ENCODE results near the gene PLA2G4A. TPM values are rescaled to one million over a fixed set of nuclear protein-coding genes. Genes with fewer than 3 reads are reported as not detected.

Gene PLA2G4A
- total RNA-seq, 5 donors from 2014 or later (not counting 1 experiment from before 2014, with no cell fraction given): 0.35 TPM; not detected in 4

GRCh38 chr1:187013582-187014200 is 184.9 kb downstream of the PLA2G4A start:
- Histone ChIP-seq H3K9me3 (no peaks in the 10 kb centered on the region), H3K27ac (ENCODE audit: low read length) (no peak overlapping the region), H3K4me1 (ENCODE audit: control insufficient read depth in 1 of 2, extremely low read depth in 1 of 2, insufficient read depth in 2 of 2, low read length in 2 of 2) (no peaks in the 10 kb centered on the region), H3K36me3 (ENCODE audit: control insufficient read depth in 2 of 2, extremely low read depth in 1 of 2, insufficient read depth in 1 of 2, low read length in 1 of 2) (no peaks in the 10 kb centered on the region), H3K27me3 (replicated peaks in 1 of 2; ENCODE audit: control insufficient read depth in 2 of 2, extremely low read depth in 1 of 2, insufficient read depth in 2 of 2, low read length in 1 of 2) (no peaks in the 10 kb centered on the region), H3K4me3 (ENCODE audit: control insufficient read depth in 1 of 2, extremely low read depth in 1 of 2, low read length in 1 of 2) (no peak overlapping the region)
- no peak overlapping the region for H3K4me3 Mint-ChIP-seq
- H3K36me3 Mint-ChIP-seq: no peaks in the 10 kb centered on the region
- H3K9me3 Mint-ChIP-seq: peaks cover 0 to 6% (median 4%) of the 10 kb centered on the region in 3 donors
- POLR2A ChIA-PET: no interaction called here
- ATAC-seq (replicated peaks in 1 of 4) (no peak), DNase-seq (no peak)
- H3K27me3 Mint-ChIP-seq: peaks cover 0 to 8% of the 10 kb centered on the region in 2 donors
- CTCF ChIA-PET: no interaction called here
- no peaks in the 10 kb centered on the region for H3K4me1 Mint-ChIP-seq
- no peak overlapping the region for H3K27ac Mint-ChIP-seq
- WGBS (ENCODE audit: insufficient coverage): no CpG with 5 or more reads among the region's 5 CpGs

GRCh38 chr1:187018291-187018690 is 189.5 kb downstream of the PLA2G4A start:
- no peak overlapping the region for H3K27ac ChIP-seq (ENCODE audit: low read length)
- H3K27me3 Mint-ChIP-seq: peaks cover 0 to 13% of the 10 kb centered on the region in 2 donors
- H3K9me3 ChIP-seq: no peaks in the 10 kb centered on the region
- H3K36me3 ChIP-seq (ENCODE audit: control insufficient read depth in 2 of 2, extremely low read depth in 1 of 2, insufficient read depth in 1 of 2, low read length in 1 of 2): no peaks in the 10 kb centered on the region
- H3K4me3 Mint-ChIP-seq: no peak overlapping the region
- CTCF ChIA-PET: interaction anchor here in 1 of 2 donors (0.6 kb wide), 1 partner anchor 102 kb away, joined by 3 read pairs; no protein-coding TSS in a partner anchor
- no peak overlapping the region for H3K27ac Mint-ChIP-seq
- no peaks in the 10 kb centered on the region for H3K27me3 ChIP-seq (replicated peaks in 1 of 2; ENCODE audit: control insufficient read depth in 2 of 2, extremely low read depth in 1 of 2, insufficient read depth in 2 of 2, low read length in 1 of 2)
- H3K4me1 Mint-ChIP-seq: no peaks in the 10 kb centered on the region
- ATAC-seq (replicated peaks in 1 of 4): no peak
- H3K4me3 ChIP-seq (ENCODE audit: control insufficient read depth in 1 of 2, extremely low read depth in 1 of 2, low read length in 1 of 2): no peak overlapping the region
- DNase-seq: no peak
- no peaks in the 10 kb centered on the region for H3K36me3 Mint-ChIP-seq
- no peaks in the 10 kb centered on the region for H3K4me1 ChIP-seq (ENCODE audit: control insufficient read depth in 1 of 2, extremely low read depth in 1 of 2, insufficient read depth in 2 of 2, low read length in 2 of 2)
- H3K9me3 Mint-ChIP-seq: peaks cover 0 to 4% (median 0%) of the 10 kb centered on the region in 3 donors
- POLR2A ChIA-PET: no interaction called here

GRCh38 chr1:187027253-187027652 is 198.5 kb downstream of the PLA2G4A start:
- H3K9me3 Mint-ChIP-seq: peaks cover 7 to 16% (median 9%) of the 10 kb centered on the region in 3 donors
- POLR2A ChIA-PET: no interaction called here
- no peak overlapping the region for H3K4me3 ChIP-seq (ENCODE audit: control insufficient read depth in 1 of 2, extremely low read depth in 1 of 2, low read length in 1 of 2)
- no peak overlapping the region for H3K27ac ChIP-seq (ENCODE audit: low read length)
- H3K4me1 ChIP-seq (ENCODE audit: control insufficient read depth in 1 of 2, extremely low read depth in 1 of 2, insufficient read depth in 2 of 2, low read length in 2 of 2): no peaks in the 10 kb centered on the region
- no peaks in the 10 kb centered on the region for H3K4me1 Mint-ChIP-seq
- no peaks in the 10 kb centered on the region for H3K36me3 ChIP-seq (ENCODE audit: control insufficient read depth in 2 of 2, extremely low read depth in 1 of 2, insufficient read depth in 1 of 2, low read length in 1 of 2)
- H3K36me3 Mint-ChIP-seq: no peaks in the 10 kb centered on the region
- no CpG with 5 or more reads among the region's 1 CpG for WGBS (ENCODE audit: insufficient coverage)
- no peaks in the 10 kb centered on the region for H3K27me3 Mint-ChIP-seq
- H3K4me3 Mint-ChIP-seq: no peak overlapping the region
- H3K27me3 ChIP-seq (replicated peaks in 1 of 2; ENCODE audit: control insufficient read depth in 2 of 2, extremely low read depth in 1 of 2, insufficient read depth in 2 of 2, low read length in 1 of 2): no peaks in the 10 kb centered on the region
- H3K27ac Mint-ChIP-seq: no peak overlapping the region
- CTCF ChIA-PET: interaction anchor here in 1 of 2 donors (0.5 kb wide), 1 partner anchor 24 kb away, joined by 3 read pairs; no protein-coding TSS in a partner anchor
- DNase-seq: no peak
- ATAC-seq (replicated peaks in 1 of 4): no peak
- no peaks in the 10 kb centered on the region for H3K9me3 ChIP-seq

- Histone ChIP-seq H3K4me3 (ENCODE audit: control insufficient read depth in 1 of 2, extremely low read depth in 1 of 2, low read length in 1 of 2) (no peak overlapping the region), H3K36me3 (ENCODE audit: control insufficient read depth in 2 of 2, extremely low read depth in 1 of 2, insufficient read depth in 1 of 2, low read length in 1 of 2) (no peaks in the 10 kb centered on the region), H3K4me1 (ENCODE audit: control insufficient read depth in 1 of 2, extremely low read depth in 1 of 2, insufficient read depth in 2 of 2, low read length in 2 of 2) (no peaks in the 10 kb centered on the region), H3K27ac (ENCODE audit: low read length) (no peak overlapping the region), H3K27me3 (replicated peaks in 1 of 2; ENCODE audit: control insufficient read depth in 2 of 2, extremely low read depth in 1 of 2, insufficient read depth in 2 of 2, low read length in 1 of 2) (no peaks in the 10 kb centered on the region), H3K9me3 (no peaks in the 10 kb centered on the region)
- WGBS (ENCODE audit: insufficient coverage): no CpG with 5 or more reads among the region's 4 CpGs
- peaks cover 0 to 3% of the 10 kb centered on the region in 2 donors for H3K27me3 Mint-ChIP-seq
- no peak overlapping the region for H3K4me3 Mint-ChIP-seq
- no peaks in the 10 kb centered on the region for H3K4me1 Mint-ChIP-seq
- ChIA-PET CTCF (interaction anchor here in 1 of 2 donors (0.8 kb wide), 1 partner anchor 1117 kb away, joined by 3 read pairs; no protein-coding TSS in a partner anchor), POLR2A (no interaction called here)
- DNase-seq: no peak
- no peak for ATAC-seq (replicated peaks in 1 of 4)
- H3K36me3 Mint-ChIP-seq: no peaks in the 10 kb centered on the region
- H3K9me3 Mint-ChIP-seq: peaks cover 7 to 16% (median 9%) of the 10 kb centered on the region in 3 donors
- H3K27ac Mint-ChIP-seq: no peak overlapping the region
Measured at GRCh38 chr1:187032316-187032981, 203.7 kb downstream of the PLA2G4A start.

GRCh38 chr1:187032982-187033692 is 204.4 kb downstream of the PLA2G4A start:
- no peaks in the 10 kb centered on the region for H3K4me1 Mint-ChIP-seq
- H3K36me3 Mint-ChIP-seq: no peaks in the 10 kb centered on the region
- no peak overlapping the region for H3K27ac ChIP-seq (ENCODE audit: low read length)
- H3K27ac Mint-ChIP-seq: no peak overlapping the region
- no peaks in the 10 kb centered on the region for H3K9me3 ChIP-seq
- no peak for DNase-seq
- ChIA-PET POLR2A (no interaction called here), CTCF (interaction anchor here in 1 of 2 donors (0.5 kb wide), 1 partner anchor 423 kb away, joined by 4 read pairs; no protein-coding TSS in a partner anchor)
- no peaks in the 10 kb centered on the region for H3K27me3 ChIP-seq (replicated peaks in 1 of 2; ENCODE audit: control insufficient read depth in 2 of 2, extremely low read depth in 1 of 2, insufficient read depth in 2 of 2, low read length in 1 of 2)
- no peaks in the 10 kb centered on the region for H3K36me3 ChIP-seq (ENCODE audit: control insufficient read depth in 2 of 2, extremely low read depth in 1 of 2, insufficient read depth in 1 of 2, low read length in 1 of 2)
- no peaks in the 10 kb centered on the region for H3K4me1 ChIP-seq (ENCODE audit: control insufficient read depth in 1 of 2, extremely low read depth in 1 of 2, insufficient read depth in 2 of 2, low read length in 2 of 2)
- no peak overlapping the region for H3K4me3 Mint-ChIP-seq
- H3K4me3 ChIP-seq (ENCODE audit: control insufficient read depth in 1 of 2, extremely low read depth in 1 of 2, low read length in 1 of 2): no peak overlapping the region
- peaks cover 7 to 16% (median 9%) of the 10 kb centered on the region in 3 donors for H3K9me3 Mint-ChIP-seq
- H3K27me3 Mint-ChIP-seq: peaks cover 0 to 3% of the 10 kb centered on the region in 2 donors
- 80% methylated on average over 2 of the region's 4 CpGs for WGBS (ENCODE audit: insufficient coverage)
- ATAC-seq (replicated peaks in 1 of 4): no peak

- H3K27me3 ChIP-seq (replicated peaks in 1 of 2; ENCODE audit: control insufficient read depth in 2 of 2, extremely low read depth in 1 of 2, insufficient read depth in 2 of 2, low read length in 1 of 2): no peaks in the 10 kb centered on the region
- no peak for DNase-seq
- H3K4me1 Mint-ChIP-seq: no peaks in the 10 kb centered on the region
- POLR2A ChIA-PET: no interaction called here
- peaks cover 0 to 3% of the 10 kb centered on the region in 2 donors for H3K27me3 Mint-ChIP-seq
- no peak overlapping the region for H3K27ac ChIP-seq (ENCODE audit: low read length)
- CTCF ChIA-PET: interaction anchor here in 1 of 2 donors (0.5 kb wide), 1 partner anchor 423 kb away, joined by 4 read pairs; no protein-coding TSS in a partner anchor
- no peak overlapping the region for H3K4me3 Mint-ChIP-seq
- no peak overlapping the region for H3K4me3 ChIP-seq (ENCODE audit: control insufficient read depth in 1 of 2, extremely low read depth in 1 of 2, low read length in 1 of 2)
- H3K27ac Mint-ChIP-seq: no peak overlapping the region
- H3K9me3 Mint-ChIP-seq: peaks cover 0 to 11% (median 7%) of the 10 kb centered on the region in 3 donors
- no peaks in the 10 kb centered on the region for H3K9me3 ChIP-seq
- 80% methylated on average over 1 of the region's 4 CpGs for WGBS (ENCODE audit: insufficient coverage)
- ATAC-seq (replicated peaks in 1 of 4): no peak
- H3K36me3 ChIP-seq (ENCODE audit: control insufficient read depth in 2 of 2, extremely low read depth in 1 of 2, insufficient read depth in 1 of 2, low read length in 1 of 2): no peaks in the 10 kb centered on the region
- no peaks in the 10 kb centered on the region for H3K36me3 Mint-ChIP-seq
- H3K4me1 ChIP-seq (ENCODE audit: control insufficient read depth in 1 of 2, extremely low read depth in 1 of 2, insufficient read depth in 2 of 2, low read length in 2 of 2): no peaks in the 10 kb centered on the region
Measured at GRCh38 chr1:187033693-187034390, 205.1 kb downstream of the PLA2G4A start.

Measured in T-cell (primary cell).